Stimulated activated naive CD4-positive, alpha-beta T cell treated with Interleukin-2 at 50 U/mL for 16 hours (primary cell): ENCODE results near the gene EFCAB6.

Experiments used
- DNase-seq: peaks from one replicate; lab custom pipeline; 2025; lab: John Stamatoyannopoulos, UW

Gene EFCAB6

DNA sequence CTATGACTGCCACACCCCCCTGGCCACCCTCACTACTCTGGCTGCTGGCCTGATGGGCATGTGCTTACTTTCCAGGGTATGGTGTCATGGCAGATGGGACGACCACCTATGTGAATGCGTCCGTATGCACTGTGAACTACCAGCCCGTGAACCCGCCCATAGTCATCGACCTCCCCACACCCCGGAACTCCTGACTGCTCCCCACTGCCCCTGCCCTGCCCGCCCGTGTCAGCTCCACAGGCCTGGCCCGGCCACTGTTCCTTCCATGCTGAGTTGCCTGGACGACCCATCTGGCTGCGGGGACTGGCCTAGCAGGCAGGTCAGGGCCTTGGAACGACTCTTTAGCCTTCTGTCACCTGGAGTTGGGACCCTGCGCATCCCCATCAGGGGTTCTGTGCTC, 306.7 kb downstream of the EFCAB6 start:
- no peak for DNase-seq

DNA sequence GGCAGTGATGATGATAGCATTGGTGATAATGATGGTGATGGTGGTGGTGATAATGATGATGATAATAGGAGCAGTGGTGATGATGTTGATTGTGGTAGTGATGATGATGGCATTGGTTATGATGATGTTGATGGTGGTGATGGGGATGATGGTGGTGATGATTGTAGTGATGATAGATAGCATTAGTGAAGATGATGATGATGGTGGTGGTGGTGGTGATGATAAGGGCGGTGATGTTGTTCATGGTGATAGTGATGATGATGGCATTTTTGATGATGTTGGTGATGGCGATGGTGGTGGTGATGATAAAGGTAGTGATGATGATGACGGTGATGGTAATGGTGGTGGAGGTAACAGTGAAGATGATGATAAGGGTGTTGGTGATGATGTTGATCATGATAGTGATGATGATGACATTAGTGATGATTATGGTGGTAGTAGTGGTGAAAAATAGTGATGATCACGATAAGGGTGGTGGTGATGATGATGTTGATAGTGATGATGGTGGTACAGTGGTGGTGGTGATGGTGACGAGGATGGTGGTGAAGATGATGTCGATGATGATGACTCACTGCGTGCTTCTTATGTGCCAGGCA, 307.3 kb downstream of the EFCAB6 start:
- DNase-seq, result no peak

DNA sequence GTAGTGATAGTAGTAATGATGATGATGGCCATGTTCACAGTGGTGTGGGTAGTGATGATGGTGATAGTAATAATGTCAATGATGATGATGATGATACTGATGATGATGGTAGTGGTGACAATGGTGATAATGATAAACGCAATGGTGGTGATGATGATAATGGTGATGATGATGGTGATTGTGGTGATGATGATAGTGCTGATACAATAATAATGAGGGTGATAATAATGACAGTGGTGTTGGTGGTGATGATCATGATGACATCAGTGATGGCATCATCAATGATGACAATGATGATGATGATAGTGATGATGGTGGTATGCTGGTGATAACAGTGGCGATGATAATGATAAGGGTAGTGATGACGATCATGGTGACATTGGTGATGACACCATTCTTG, 308.0 kb downstream of the EFCAB6 start:
- DNase-seq, result no peak

DNA sequence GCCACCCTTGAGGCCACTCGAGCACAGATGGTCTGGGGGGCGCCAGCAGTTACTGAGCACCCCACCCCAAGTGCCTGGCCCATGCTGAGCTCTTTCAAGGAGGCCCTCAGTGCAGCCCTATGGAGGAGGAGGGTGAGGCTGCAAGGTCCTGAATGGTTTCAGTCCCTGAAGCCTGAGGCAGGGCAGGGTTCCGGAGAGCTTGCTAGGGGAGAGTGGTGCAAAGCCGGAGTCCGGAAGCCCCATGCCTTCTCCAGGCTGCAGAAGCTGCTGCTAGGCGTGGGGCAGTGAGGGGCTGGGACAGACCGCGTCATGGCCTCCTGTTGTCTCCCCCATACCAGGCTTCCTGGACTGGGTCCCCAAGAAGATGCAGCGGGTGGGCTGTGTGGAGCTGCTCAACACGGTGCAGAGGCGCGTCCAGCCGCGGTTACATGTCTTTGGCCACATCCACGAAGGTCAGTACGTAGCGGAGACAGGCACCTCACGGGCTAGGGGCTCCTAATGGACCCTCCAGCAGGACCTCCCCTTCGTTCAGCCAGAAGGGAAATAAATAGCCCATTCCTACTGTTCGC, 309.7 kb downstream of the EFCAB6 start:
- DNase-seq, result no peak

DNA sequence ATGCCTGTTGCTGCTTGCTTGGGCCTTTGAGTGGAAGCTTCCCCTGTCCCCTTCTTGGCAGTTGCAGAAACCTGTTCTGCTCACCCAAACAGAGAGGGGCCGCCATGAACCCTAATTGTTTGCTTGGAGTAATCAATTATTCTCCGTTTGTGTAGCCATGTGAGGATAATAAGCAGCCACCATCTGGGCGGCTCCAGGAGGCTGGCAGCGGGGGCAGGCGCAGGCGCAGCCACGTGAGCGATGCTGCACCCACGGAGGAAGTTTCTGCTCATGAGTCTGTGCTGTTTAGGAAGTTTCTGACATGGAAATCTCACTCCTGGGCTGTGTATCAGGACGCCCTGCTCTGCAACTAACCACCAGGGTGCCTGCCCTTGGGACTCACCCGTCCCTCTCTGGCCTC, 310.2 kb downstream of the EFCAB6 start:
- no peak for DNase-seq

DNA sequence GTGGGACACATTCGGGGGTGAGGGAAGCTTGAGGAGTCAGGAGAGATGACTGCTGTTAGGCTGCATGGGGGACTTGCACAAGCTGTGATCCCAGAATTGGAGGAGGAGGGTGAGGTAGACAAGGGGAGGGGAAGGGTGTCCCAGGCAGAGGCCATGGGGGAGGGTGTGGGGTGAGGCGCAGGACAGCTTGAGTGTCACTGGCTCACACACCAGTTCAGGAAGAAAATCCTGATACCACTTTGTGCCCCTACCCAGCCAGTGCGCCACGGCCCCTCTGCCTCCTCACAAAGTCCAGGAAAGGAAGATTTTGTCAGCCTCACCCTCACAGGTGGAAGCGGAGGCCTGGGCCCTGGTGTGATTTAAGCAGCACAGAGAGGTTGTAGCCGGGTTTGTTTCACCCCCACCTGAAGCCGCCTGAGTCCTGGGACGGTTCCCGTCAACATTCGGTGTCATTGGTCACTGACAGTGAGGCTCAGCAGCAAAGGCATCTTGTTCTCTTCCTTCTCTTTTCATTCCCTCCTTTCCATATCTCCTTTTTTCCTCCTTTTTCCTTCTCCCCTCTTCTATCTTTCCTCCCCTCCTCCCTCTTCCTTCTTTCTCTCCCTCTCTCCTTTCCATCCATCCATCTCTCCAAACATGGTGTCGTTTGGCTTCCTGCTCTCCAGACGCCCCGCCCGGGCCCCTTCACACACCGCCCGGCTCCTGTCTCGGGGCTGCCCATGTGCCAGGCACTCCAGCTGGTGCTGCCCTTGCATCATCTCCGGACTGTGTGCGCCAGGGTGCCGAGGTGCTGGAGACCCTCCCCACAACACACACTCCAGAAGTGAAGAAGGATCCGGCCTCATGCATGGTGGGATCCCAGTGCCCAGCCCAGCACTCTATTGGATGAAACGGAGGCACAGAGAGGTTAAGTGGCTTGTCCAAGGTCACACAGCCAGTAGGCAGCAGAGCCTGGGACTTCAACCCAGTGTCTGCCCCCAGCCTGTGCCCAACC, 311.0 kb downstream of the EFCAB6 start:
- DNase-seq, result no peak

DNA sequence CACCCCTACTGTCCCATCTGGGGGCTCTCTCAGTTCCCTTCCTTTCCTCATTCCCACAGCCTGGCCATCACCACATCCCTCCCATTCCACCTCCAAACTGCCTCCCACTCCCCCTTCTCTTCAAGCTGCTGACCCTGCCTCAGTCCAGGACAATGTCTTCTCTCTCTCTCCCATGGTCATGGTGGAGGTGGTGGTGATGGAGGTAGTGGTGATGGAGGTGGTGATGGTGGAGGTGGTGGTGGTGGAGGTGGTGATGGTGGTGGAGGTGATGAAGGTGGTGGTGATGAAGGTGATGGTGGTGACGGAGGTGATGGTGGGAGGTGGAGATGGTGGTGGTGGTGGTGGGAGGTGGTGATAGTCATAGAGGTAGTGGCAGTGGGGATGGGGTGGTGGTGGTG, 313.2 kb downstream of the EFCAB6 start:
- DNase-seq, result no peak

DNA sequence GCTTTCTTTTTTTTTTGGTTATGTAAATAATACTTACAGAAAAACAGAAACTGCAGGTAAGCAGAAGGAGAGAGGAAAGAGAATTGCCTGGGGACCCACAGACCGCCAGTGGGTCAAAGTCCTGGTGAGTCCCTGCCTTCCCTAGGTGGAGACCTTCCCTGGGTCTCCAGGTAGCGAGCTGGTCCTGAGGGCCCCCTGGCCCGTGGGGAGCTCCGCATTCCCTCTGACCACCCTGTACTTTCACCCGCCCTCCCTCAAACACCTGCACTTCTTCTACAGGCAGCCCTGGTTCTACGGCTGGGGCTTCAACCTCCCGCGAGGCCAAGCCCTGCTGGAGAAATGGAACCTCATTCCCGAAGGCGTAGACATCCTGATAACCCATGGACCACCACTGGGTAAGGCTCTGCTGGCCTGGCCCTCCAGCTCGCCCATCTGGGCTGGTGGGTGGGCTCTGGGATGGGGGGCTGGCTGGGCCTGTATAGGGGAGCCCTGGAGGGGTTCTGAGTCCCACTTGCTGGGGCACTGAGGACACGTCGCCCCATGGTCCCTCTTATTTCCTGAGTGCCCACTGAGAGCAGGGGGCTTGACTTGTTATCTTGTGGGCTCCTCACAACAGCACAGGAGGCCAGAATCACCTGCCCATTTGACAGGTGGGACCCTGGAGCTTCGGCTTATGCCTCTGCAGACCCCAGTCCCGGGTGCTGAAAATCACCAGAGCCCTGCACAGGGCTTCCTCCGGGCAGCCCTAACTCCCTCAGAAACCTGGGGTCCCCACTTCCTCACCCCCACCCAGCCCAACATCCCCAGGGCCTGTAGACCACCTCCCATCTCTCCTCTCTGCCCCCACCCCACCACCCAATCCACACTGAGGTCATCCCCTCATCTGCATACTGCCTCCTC, 313.9 kb downstream of the EFCAB6 start:
- no peak for DNase-seq

DNA sequence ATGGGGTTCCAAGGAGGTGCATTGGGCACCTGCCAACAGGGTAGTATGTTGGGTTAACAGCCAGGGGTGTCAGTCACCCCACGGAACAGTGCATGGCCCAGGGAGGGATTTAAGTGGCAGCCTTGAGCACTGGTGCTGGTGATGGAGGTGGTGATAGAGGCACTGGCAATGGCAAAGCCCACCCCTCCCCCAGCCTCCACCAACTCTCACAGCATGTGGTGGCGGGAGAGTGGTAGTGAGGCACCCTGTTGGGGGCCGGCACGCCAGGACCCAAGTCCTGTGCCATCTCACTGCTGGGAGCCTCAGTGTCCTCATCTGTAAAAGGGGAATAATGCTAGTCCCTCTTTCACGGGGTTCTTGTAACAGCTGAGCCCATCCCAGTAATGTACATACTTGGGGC, 318.8 kb downstream of the EFCAB6 start:
- DNase-seq, result no peak

DNA sequence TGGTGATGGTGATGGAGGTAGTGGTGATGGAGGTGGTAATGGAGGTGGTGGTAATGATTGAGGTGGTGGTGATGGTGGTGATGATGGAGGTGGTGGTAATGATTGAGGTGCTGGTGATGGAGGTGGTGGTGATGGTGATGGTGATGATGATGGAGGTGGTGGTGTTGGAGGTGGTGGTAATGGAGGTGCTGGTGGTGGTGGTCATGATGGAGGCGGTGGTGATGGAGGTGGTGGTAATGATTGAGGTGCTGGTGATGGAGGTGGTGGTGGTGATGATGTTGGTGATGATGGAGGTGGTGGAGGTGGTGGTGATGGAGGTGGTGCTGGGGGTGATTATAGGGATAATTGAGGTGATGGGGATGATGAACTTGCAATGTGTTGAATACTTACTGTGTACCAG, 320.4 kb downstream of the EFCAB6 start:
- DNase-seq, result no peak

DNA sequence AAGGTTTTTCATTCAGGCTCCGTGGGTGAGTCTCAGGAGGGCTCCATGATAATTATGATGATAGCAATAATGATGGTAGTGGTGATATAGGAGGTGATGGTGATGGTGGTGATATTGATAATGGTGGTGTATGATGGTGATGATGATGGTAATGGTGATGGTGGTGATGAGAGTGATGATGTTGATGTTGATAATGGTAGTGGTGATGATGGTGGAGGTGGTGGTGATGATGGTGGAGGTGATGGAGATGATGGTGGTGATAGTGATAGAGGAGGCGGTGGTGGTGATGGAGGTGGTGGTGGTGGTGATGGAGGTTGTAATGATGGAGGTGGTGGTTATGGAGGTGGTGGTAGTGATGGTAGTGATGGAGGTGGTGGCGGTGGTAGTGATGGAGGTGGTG, 320.9 kb downstream of the EFCAB6 start:
- DNase-seq, result no peak

DNA sequence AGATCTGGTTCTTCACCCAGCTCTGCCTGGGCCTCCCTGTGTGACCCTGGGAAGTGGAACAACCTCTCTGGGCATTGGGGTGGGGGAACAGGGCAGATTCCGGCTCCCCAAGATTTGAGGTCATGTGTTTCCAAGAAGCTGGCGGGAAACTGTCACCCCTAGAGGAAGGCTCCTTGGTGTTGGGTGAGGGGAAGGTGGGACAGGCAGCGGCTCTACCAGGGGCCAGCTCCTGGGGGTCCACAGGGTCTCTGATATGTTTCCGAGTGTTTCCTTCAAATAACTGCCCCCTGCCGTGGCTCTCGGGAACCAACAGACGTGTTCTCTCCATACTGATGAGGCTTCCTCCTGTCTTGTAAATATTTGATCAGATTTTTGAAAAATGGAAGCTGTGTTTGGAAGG, 321.8 kb downstream of the EFCAB6 start:
- no peak for DNase-seq

DNA sequence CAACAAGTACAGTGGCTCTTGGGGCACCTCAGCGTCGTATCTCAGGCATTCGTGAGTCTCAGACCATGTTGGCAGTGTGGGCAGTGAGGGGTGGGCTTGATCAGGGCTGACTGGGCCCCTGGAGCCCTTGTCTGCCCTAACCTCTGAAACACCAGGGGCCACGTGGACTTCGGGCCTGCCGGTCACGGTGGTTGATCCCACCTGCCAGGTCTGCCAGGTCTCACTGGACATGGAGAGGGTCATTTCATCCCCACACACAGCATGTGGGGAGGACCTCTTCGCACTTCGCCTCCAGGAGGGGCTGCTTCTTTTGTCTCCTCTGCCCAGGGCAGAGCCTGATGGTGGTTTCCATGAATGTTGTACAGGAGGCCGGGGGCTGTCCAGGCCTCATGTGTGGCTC, 323.2 kb downstream of the EFCAB6 start:
- DNase-seq, result no peak

DNA sequence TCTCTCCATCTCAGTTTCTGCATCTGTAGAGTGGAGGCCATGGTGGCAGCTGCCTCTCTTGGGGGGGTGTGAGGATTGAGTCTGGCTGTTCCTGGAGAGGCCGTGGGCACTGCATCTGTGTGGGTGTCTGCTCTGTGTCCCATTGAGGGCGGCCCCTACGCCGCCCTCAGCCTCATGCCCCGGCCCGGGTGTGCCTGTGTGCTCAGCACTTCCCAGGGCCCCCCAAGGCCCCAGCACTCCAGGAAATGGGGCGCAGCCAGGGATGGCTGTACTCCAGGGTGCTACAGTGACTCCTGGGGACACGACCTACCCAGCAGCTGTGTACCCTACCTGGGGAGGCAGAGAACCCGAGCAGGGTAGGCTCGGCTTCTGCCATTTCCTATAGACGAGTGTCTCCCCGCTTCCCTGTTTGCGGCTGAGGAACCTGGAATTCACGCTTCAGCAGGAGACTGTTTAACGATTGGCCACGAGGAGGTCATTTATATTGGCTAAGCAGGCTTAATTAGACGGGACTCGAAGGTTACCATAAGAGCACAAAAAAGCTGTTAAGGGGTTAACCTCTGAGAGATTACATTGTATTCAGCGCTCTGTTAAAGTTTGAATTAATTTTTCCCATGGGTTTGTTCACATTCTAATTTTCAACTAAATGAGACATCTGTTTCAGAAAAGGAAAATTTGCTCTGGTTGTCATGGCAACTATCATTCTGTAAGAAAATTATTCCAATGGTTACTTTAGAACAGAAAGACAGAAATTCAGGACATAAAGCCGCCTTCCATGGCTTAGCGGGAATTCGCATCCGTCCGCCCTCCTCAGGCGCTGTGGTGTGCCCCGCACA, 323.9 kb downstream of the EFCAB6 start:
- DNase-seq, result no peak

DNA sequence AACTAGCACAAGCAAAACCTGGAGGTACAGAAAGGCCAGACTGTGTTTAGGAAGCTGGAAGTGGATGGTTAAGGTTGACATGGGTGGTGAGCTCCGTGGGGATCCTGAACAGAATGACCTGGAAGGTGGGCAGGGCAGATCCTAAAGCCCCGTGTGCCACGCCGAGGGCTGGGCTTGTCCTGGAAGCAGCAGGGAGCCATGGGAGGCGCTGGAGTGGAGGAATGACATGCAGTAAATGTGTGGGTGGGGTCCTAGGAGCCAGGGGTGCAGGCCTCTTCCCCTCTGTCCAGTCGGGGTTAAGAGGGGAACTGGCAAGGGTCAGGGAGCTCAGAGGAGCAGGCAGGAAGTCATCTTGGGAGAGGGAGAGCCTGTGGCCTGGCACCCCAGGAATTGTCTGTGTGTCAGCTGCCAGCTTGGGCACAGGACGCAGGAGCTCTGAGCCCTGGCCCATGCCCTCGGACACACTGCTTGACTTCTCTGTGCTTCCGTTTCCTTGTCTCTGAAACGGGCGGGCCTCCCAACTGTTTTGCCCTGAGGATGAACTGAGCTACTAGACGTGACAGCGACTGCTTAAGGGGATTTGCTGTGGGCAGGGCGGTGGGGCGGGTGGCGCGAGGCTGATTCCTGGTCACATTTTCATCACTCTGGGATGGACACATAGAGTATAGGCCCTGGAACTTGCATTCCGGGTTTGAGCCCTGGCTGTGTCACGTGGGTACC, 324.6 kb downstream of the EFCAB6 start:
- DNase-seq, result no peak

DNA sequence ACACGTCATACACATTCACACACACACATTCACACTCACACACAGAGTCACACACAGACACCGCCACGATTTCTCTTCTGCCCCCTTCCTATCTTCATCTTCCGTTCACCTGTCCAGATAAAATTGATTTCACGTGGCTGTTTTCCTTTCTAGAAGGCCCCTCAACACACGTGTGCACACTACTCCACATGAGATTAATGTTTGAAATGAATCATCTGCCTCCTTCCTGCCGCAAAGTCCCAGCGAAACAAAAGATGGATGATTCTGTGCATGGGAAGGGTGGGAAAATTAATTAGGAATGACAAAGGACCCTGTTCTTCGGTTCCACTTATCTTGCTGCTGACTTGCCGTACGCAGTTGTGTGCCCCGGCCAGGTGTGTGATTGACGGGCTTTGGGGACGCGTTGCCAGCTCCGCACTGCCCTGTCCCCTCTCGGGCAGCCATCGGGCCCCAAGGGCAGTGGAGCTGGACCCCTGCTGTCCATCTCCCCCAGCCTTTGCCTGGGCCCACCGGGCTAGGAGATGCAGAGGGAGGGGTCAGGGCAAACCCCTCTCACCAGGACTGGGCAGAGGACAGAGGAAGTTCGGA, 326.5 kb downstream of the EFCAB6 start:
- no peak for DNase-seq

DNA sequence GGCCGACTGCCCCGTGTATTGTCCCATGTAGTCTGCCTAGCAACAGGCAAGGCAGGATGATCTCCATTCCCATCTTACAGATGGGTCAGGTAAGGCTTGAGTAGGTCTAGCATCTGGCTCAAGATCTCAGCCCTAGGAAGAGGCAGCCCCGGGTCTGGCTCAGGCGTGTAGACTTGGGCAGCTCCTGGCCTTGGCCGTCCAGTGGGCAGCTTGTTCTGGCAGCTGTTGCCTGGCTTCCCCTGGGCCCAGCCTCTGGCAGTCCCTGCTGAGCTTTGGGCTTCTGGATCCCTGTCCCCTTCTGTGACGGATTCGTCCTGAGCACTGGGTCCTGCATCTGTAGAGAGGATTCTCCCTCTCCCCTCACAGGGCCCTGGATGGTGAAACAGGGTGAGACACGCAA, 327.9 kb downstream of the EFCAB6 start:
- no peak for DNase-seq

DNA sequence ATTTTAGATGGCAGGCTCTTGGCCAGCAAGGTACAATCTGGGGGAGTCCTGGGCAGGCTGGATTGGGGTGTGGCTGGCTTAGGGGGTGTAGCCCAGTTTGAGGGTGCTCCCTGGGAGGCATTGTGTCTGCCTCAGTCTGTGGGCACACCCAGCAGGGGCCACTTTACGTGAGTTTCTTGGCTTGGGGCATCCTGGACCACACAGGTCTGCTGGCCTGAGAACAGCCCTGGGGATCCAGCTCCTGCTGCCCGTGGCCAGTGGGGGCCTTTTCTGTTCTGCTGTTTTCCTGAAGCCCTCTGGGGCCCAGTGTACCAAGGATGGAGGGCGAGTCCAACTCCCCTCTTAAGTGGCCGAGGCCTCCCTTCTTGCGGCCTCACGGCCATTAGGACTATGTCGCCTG, 328.4 kb downstream of the EFCAB6 start:
- DNase-seq, result no peak

DNA sequence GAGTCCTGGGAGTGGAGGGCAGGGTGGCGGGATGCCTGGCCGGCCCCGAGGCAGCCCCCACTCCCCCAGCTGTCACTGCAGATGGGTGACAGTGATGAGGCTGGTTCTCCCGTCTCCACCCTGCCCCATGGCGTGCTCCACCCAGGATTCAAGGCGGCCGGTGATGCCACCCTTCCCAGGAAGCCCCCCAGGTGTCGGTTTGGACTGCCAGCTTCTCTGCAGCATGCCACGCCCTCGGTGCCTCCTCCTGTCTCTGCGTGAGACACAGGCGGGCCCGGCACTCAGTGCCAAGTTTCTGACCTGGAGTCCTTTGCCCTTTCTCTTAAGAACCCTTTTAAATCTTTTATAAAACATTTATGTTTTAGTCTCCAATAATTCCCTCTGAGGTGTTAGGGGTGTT, 328.8 kb downstream of the EFCAB6 start:
- DNase-seq, result no peak

DNA sequence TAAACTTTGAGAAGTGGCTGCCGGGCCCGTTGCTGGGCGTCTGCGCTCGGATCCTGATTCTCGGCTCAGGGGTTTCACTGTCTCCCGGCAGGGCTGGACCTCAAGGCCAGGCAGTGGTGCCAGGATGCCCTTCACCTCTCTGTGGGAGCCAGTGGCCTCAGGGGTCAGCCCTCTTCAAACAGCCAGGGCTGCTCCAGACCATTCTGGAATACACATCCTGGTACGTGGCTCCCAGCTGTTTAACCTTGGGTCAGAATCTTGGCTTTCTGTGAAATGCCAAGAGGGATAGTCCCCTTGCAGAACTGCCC, 329.8 kb downstream of the EFCAB6 start:
- no peak for DNase-seq
